HL-60 (cell line): ENCODE results near the gene SCART1.

Experiments used
- POLR2AphosphoS5 ChIP-seq: IDR thresholded peaks from 2 replicates; pipeline ENCODE4 v1.6.1; 2012; ENCODE audit warnings: low read depth
- TF ChIP-seq, protein P1 (sequence below): IDR thresholded peaks from one replicate; pipeline ENCODE4 v1.5.1; 2011; ENCODE audit warnings: low read length, control low read depth, inconsistent platforms; ENCODE audit not compliant: insufficient read depth
- TF ChIP-seq, protein P2 (sequence below): IDR thresholded peaks from 2 replicates; pipeline ENCODE4 v1.6.1; 2012; ENCODE audit warnings: low read depth; ENCODE audit not compliant: insufficient replicate concordance

DNA sequence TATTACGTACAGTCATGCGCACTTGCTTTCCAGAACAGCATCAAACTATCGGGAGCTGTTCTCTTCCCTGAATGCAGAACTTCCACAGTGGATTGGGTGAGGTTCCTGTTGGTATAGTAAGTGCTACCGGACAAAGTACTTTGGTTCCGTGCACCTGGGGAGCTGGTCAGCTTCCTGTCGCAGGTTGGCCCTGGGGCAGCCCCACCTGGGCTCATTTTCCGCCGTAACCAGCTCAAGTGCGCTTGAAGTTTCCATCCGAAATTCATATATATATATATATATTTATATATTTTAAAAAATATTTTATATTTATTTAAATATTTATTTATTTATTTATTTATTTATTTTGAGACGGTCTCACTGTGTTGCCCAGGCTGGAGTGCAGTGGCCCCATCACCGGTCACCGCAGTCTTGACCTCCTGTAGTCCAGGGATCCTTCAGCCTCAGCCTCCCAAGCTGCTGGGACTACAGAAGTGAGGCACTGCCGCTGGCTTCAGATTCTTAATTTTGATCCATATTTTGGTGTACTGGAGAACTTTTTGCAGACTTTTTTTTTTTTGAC, 6.5 kb downstream of the SCART1 start:
- TF ChIP-seq, protein P1, sequence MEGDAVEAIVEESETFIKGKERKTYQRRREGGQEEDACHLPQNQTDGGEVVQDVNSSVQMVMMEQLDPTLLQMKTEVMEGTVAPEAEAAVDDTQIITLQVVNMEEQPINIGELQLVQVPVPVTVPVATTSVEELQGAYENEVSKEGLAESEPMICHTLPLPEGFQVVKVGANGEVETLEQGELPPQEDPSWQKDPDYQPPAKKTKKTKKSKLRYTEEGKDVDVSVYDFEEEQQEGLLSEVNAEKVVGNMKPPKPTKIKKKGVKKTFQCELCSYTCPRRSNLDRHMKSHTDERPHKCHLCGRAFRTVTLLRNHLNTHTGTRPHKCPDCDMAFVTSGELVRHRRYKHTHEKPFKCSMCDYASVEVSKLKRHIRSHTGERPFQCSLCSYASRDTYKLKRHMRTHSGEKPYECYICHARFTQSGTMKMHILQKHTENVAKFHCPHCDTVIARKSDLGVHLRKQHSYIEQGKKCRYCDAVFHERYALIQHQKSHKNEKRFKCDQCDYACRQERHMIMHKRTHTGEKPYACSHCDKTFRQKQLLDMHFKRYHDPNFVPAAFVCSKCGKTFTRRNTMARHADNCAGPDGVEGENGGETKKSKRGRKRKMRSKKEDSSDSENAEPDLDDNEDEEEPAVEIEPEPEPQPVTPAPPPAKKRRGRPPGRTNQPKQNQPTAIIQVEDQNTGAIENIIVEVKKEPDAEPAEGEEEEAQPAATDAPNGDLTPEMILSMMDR = no peak
- no peak for TF ChIP-seq POLR2AphosphoS5
- TF ChIP-seq, protein P2, sequence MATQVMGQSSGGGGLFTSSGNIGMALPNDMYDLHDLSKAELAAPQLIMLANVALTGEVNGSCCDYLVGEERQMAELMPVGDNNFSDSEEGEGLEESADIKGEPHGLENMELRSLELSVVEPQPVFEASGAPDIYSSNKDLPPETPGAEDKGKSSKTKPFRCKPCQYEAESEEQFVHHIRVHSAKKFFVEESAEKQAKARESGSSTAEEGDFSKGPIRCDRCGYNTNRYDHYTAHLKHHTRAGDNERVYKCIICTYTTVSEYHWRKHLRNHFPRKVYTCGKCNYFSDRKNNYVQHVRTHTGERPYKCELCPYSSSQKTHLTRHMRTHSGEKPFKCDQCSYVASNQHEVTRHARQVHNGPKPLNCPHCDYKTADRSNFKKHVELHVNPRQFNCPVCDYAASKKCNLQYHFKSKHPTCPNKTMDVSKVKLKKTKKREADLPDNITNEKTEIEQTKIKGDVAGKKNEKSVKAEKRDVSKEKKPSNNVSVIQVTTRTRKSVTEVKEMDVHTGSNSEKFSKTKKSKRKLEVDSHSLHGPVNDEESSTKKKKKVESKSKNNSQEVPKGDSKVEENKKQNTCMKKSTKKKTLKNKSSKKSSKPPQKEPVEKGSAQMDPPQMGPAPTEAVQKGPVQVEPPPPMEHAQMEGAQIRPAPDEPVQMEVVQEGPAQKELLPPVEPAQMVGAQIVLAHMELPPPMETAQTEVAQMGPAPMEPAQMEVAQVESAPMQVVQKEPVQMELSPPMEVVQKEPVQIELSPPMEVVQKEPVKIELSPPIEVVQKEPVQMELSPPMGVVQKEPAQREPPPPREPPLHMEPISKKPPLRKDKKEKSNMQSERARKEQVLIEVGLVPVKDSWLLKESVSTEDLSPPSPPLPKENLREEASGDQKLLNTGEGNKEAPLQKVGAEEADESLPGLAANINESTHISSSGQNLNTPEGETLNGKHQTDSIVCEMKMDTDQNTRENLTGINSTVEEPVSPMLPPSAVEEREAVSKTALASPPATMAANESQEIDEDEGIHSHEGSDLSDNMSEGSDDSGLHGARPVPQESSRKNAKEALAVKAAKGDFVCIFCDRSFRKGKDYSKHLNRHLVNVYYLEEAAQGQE = no peak
